ENCODE results near the gene HSPB1.
"Not testable (repeated sequence)": the region's sequence is repeated elsewhere in the genome, so short reads cannot be mapped to it uniquely, and the experiment has no call there.

The HSPB1 gene

GRCh38 chr7:76261931-76262330, 40.5 kb upstream of the HSPB1 start:
- TF ChIP-seq CTCF (IDR thresholded peaks at IDR 0.05; ENCODE audit: extremely low read depth, missing control alignments) = no peak
- DNase-seq (ENCODE audit: low spot score) = no peak

- DNase-seq (ENCODE audit: low spot score) = peak; percentile 78
- peak; percentile 48 for TF ChIP-seq CTCF (IDR thresholded peaks at IDR 0.05; ENCODE audit: extremely low read depth, missing control alignments)
Observed at GRCh38 chr7:76262683-76263402, 39.6 kb upstream of the HSPB1 start.

GRCh38 chr7:76265299-76265698, 37.2 kb upstream of the HSPB1 start:
- TF ChIP-seq CTCF (IDR thresholded peaks at IDR 0.05; ENCODE audit: extremely low read depth, missing control alignments) = no peak
- DNase-seq (ENCODE audit: low spot score) = no peak

GRCh38 chr7:76267107-76267893, 35.2 kb upstream of the HSPB1 start:
- TF ChIP-seq CTCF (IDR thresholded peaks at IDR 0.05; ENCODE audit: extremely low read depth, missing control alignments) = no peak
- DNase-seq (ENCODE audit: low spot score) = no peak

GRCh38 chr7:76267894-76268183, 34.6 kb upstream of the HSPB1 start:
- TF ChIP-seq CTCF (IDR thresholded peaks at IDR 0.05; ENCODE audit: extremely low read depth, missing control alignments) = no peak
- no peak for DNase-seq (ENCODE audit: low spot score)

- TF ChIP-seq CTCF (IDR thresholded peaks at IDR 0.05; ENCODE audit: extremely low read depth, missing control alignments) = no peak
- DNase-seq (ENCODE audit: low spot score) = no peak
Observed at GRCh38 chr7:76268376-76268775, 34.1 kb upstream of the HSPB1 start.

- DNase-seq (ENCODE audit: low spot score) = no peak
- no peak for TF ChIP-seq CTCF (IDR thresholded peaks at IDR 0.05; ENCODE audit: extremely low read depth, missing control alignments)
Observed at GRCh38 chr7:76269895-76270294, 32.6 kb upstream of the HSPB1 start.

- DNase-seq (ENCODE audit: low spot score) = not testable (repeated sequence)
Observed at GRCh38 chr7:76271384-76271783, 31.1 kb upstream of the HSPB1 start.
